ENCODE results near the gene PTPRN2. TPM values are rescaled to one million over a fixed set of nuclear protein-coding genes. Genes with fewer than 3 reads are reported as not detected.

The PTPRN2 gene
- total RNA-seq, 1 donor from 2014 or later, result 2.4 TPM

DNA sequence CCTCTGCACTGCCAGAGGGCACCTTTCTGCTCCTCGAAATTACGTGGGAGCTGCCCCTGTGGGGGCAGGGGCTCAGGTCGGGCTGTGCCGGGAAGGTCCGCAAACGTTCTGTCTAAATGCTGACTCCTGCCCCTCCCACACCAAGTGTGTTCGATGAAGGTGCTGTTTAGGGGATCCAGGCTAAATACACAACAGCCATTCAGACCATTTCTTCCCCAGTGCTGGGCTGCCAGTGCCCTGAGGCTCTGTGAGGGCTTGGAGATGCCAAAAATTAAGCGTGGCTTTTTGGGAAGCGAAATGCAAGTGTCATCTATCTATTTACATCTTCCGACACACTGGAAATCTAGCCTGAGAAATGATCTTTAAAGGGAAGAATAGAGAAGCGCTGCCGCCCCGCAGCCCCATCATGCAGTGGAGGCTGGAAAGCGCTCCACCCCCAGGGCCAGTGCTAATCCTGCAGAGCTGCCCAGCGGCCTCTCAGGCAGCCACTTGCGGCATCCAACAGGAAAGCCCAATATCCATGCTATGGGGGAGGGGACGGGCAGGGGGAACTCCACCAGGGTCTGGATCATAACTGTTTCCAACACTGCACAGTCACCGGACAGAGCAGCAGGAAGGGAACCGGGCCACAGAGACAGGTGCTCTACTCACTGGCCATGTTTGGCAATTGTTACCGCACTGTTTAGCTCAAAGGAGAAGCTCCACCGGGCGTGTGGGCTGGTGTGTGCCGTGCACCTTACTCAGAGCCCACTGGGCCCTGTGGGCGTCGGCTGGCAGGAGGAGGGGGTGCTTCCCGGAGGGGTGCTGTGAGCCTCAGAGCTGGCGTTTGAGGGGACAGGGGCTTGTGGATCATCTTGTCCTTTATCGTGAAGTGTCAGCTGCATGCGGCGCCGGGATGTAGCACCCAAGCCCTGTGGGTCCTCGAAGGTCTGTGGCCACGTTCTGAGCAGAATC lies 1045.3 kb downstream of the PTPRN2 start:
- DNase-seq (ENCODE audit: low read depth), result no peak
- Histone ChIP-seq H3K4me3 (ENCODE audit: low read depth, low read length) (no peak overlapping the region), H3K27me3 (ENCODE audit: control insufficient read depth, insufficient read depth, low read length) (no peaks in the 10 kb centered on the region), H3K36me3 (ENCODE audit: control insufficient read depth, insufficient read depth, low read length) (no peaks in the 10 kb centered on the region)
- TF ChIP-seq, protein P1, sequence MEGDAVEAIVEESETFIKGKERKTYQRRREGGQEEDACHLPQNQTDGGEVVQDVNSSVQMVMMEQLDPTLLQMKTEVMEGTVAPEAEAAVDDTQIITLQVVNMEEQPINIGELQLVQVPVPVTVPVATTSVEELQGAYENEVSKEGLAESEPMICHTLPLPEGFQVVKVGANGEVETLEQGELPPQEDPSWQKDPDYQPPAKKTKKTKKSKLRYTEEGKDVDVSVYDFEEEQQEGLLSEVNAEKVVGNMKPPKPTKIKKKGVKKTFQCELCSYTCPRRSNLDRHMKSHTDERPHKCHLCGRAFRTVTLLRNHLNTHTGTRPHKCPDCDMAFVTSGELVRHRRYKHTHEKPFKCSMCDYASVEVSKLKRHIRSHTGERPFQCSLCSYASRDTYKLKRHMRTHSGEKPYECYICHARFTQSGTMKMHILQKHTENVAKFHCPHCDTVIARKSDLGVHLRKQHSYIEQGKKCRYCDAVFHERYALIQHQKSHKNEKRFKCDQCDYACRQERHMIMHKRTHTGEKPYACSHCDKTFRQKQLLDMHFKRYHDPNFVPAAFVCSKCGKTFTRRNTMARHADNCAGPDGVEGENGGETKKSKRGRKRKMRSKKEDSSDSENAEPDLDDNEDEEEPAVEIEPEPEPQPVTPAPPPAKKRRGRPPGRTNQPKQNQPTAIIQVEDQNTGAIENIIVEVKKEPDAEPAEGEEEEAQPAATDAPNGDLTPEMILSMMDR (IDR thresholded peaks at IDR 0.05; ENCODE audit: insufficient read depth, low read length, poor library complexity, severe bottlenecking), result no peak

DNA sequence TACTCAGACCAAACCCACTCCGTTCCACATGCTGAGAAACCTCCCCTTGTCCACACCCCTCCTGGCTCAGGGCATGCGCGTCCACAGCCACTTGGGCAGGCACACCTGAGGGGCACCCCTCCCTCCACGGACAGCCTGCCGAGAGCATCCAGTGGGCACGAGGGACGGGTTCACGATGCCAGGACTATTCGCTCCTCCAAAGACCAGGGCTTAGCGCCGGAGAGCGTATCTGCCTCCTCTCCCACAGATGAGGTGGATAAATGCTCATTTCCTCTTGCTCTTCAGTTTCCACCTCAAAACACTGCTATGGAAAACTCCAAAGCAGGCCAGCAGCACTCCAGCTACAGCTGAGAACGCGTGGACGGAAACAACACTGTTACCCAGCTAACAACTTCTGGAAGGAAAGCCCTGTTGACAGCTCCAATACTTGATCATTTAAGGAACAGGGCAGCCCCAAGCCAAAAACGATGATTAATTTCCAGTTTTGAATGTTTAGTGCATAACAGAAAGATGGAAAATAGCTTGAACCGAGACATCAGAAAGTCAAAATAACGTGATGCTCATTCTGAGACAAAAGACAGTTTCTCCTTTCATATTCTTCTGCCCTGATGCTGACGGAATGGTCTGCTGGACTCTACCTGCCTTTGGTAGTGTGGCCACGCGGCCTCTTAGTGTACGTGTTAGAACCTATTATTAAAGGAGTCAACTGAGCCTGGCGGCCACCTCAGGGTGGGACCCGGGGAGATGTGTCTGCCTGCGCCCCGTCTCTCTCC lies 1046.1 kb downstream of the PTPRN2 start:
- no peak for DNase-seq (ENCODE audit: low read depth)
- TF ChIP-seq, protein P1 (IDR thresholded peaks at IDR 0.05; ENCODE audit: insufficient read depth, low read length, poor library complexity, severe bottlenecking), result no peak

DNA sequence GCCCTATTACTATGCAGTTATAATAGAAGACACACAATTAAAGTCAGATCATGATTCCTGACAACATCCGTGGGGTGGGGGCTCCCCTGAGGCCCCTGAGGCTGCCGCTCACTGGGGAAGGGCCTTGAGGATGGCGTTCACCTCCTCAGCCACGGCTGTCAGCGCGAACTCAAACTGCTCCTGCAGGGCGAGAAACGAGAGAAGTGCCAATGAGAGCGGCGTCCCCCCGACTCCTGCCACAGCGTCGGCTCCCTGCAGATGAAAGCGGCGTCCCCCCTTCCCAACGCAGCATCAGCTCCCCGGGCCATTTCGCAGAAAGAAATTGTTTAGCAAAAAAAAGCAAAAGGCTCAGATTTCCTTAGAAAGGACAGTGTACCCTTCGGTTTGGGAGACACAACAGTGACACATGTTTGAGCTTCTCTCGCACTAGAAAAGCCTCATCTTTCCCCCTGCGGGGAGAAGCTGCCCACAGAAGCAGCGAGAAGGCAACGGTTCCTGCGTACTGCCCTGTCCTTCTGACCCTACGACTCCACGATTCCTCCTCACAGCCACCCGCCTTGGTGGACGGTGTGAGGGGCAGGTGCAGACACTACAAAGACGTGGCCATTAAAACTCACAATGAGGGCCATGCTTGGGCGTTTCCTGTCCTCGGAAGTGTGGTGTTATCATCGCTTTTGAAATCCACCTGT lies 1046.9 kb downstream of the PTPRN2 start:
- TF ChIP-seq, protein P1 (IDR thresholded peaks at IDR 0.05; ENCODE audit: insufficient read depth, low read length, poor library complexity, severe bottlenecking), result no peak
- Histone ChIP-seq H3K27me3 (ENCODE audit: control insufficient read depth, insufficient read depth, low read length) (no peaks in the 10 kb centered on the region), H3K4me3 (ENCODE audit: low read depth, low read length) (no peak overlapping the region), H3K36me3 (ENCODE audit: control insufficient read depth, insufficient read depth, low read length) (no peaks in the 10 kb centered on the region)
- DNase-seq (ENCODE audit: low read depth), result no peak

More for the DNA sequence above, 1046.1 kb downstream of the PTPRN2 start:
- Histone ChIP-seq H3K36me3 (ENCODE audit: control insufficient read depth, insufficient read depth, low read length) (no peaks in the 10 kb centered on the region), H3K4me3 (ENCODE audit: low read depth, low read length) (no peak overlapping the region), H3K27me3 (ENCODE audit: control insufficient read depth, insufficient read depth, low read length) (no peaks in the 10 kb centered on the region)

DNA sequence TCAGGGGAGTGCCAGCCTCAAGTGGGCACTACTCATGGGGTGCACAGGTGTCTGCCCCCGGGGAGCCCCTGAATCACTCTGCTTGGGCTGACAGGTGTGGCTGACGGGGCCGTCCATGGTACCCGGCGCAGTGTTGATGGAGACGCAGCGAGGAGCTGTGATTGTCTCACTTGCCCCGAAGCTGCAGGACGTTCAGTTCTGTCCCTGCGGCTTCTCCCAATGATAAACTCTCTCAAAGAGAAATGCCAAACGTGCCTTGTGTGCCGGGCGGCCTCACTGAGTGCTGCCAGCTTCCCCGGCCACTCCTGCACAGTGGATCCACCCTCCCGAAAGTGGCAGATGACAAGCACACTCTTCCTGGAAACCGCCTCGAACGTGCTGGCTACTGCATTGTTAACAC lies 1047.6 kb downstream of the PTPRN2 start:
- TF ChIP-seq, protein P1 (IDR thresholded peaks at IDR 0.05; ENCODE audit: insufficient read depth, low read length, poor library complexity, severe bottlenecking), result no peak
- no peak for DNase-seq (ENCODE audit: low read depth)
- no peaks in the 10 kb centered on the region for H3K36me3 ChIP-seq (ENCODE audit: control insufficient read depth, insufficient read depth, low read length)

DNA sequence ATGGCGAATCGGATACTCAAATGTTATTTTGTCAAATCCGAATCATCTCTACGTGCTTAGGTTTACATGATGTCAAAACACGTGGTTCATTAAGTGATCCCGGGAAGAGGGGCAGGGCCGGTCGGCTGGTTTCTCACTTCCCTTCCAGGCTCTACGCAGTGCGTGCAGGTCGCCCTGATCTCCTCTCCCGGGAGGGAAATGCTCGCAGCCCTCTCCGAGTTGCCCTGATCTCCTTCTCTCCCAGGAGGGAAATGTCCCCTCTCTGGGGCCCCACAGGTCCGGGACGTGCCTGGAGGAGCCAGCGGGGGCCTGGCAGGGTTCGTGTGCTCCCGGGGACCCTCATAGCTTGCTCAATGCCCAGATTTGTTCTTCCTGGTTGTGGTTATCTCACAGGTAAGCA lies 1048.1 kb downstream of the PTPRN2 start:
- TF ChIP-seq, protein P1 (IDR thresholded peaks at IDR 0.05; ENCODE audit: insufficient read depth, low read length, poor library complexity, severe bottlenecking), result no peak
- no peaks in the 10 kb centered on the region for H3K36me3 ChIP-seq (ENCODE audit: control insufficient read depth, insufficient read depth, low read length)
- no peaks in the 10 kb centered on the region for H3K27me3 ChIP-seq (ENCODE audit: control insufficient read depth, insufficient read depth, low read length)
- no peak for DNase-seq (ENCODE audit: low read depth)
- H3K4me3 ChIP-seq (ENCODE audit: low read depth, low read length), result no peak overlapping the region

More for the DNA sequence above, 1047.6 kb downstream of the PTPRN2 start:
- H3K4me3 ChIP-seq (ENCODE audit: low read depth, low read length), result no peak overlapping the region
- H3K27me3 ChIP-seq (ENCODE audit: control insufficient read depth, insufficient read depth, low read length), result no peaks in the 10 kb centered on the region

Data from kidney epithelial cell (primary cell).